GM12892 (cell line): Measurements from ENCODE around the gene KCNG4.

Experiments used
- POLR2AphosphoS5 ChIP-seq: IDR thresholded peaks from 2 replicates; pipeline ENCODE4 v1.6.1; 2011; ENCODE audit warnings: low read depth, low read length, control low read depth
- TAF1 ChIP-seq: IDR thresholded peaks from 2 replicates; pipeline ENCODE4 v1.6.1; 2011; ENCODE audit warnings: low read depth, mild to moderate bottlenecking, control low read depth, low read length, borderline replicate concordance

DNA sequence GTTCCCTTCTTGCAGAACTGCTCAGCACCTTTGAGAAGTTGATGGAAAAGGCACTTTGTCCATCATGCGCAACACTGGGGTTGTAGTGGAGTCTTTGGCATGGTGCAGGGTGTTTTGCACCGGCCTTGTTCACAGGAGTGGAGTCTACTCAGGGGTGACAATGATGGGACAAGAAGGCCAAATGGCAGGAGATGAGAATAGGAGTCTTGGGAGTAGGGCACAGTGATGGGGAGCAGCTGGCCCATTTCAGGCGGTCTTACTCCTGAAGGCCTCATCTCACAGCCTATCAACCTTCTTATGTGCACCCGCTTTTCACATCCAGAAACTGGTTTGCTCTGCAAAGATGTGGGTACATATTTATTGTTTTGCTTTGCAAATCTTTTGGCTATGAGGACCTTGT, 13.4 kb upstream of the KCNG4 start:
- no peak for TF ChIP-seq POLR2AphosphoS5
- no peak for TF ChIP-seq TAF1
